ENCODE measurements around the gene ARHGAP8. TPM values are rescaled to one million over a fixed set of nuclear protein-coding genes. Genes with fewer than 3 reads are reported as not detected.

Gene ARHGAP8
- total and polyA plus RNA-seq, 10 of the 15 experiments (the other 5 are each of a cell fraction or from before 2014, with no cell fraction given), result 0.33 TPM; not detected in 9

- 69% methylated on average over 19 of the region's 19 CpGs for WGBS (ENCODE audit: insufficient coverage, insufficient replicate concordance, low lambda C conversion rate, missing lambda C conversion rate)
- no peaks in the 10 kb centered on the region for H3K4me1 ChIP-seq (ENCODE audit: control insufficient read depth, insufficient read depth, low read length)
- no peak overlapping the region for H3K4me3 ChIP-seq
- ChIA-PET RAD21 (ENCODE audit: unreplicated experiment) (interaction anchor here (1.2 kb wide), 1 partner anchor 32 kb away, joined by 3 read pairs; no protein-coding TSS in a partner anchor), SMC1A (ENCODE audit: uncharacterized antibody, unreplicated experiment) (no interaction called here), CTCF (interaction anchor here (1.0 to 1.2 kb wide), 2 partner anchors 32 to 46 kb away, joined by 3 to 8 read pairs; no protein-coding TSS in a partner anchor), POLR2A (no interaction called here)
- H2AFZ ChIP-seq (ENCODE audit: control insufficient read depth, low read depth, low read length), result no peak overlapping the region
- FAIRE-seq, result no peak
- H3K79me2 ChIP-seq (ENCODE audit: control insufficient read depth, insufficient read depth, low read length), result no peaks in the 10 kb centered on the region
- TF ChIP-seq ZNF217 (IDR thresholded peaks at IDR 0.05) (0 out of 2 replicates have a peak, but pooled peaks have one; percentile 46), EED (IDR thresholded peaks at IDR 0.05; ENCODE audit: low read depth) (no peak), CEBPB (IDR thresholded peaks at IDR 0.05; ENCODE audit: borderline replicate concordance in 1 of 2, low read depth in 2 of 2, low read length in 2 of 2) (no peak), RAD21 (IDR thresholded peaks at IDR 0.05; ENCODE audit: insufficient read depth, low read depth, low read length) (no peak)
- intact Hi-C loops (cut with micrococcal nuclease; ENCODE audit: unreplicated experiment) (no loop called here), in situ Hi-C loops (cut with MboI) (no loop called here)
- BruUV-seq (replicated peaks), result no TSS peak
- H3K27ac ChIP-seq (ENCODE audit: control insufficient read depth, insufficient read depth), result no peak overlapping the region
- H4K20me1 ChIP-seq (ENCODE audit: control insufficient read depth, insufficient read depth), result no peaks in the 10 kb centered on the region
- H3K9me3 ChIP-seq (replicated peaks; ENCODE audit: control insufficient read depth, insufficient read depth, low read length), result no peaks in the 10 kb centered on the region
- no peaks in the 10 kb centered on the region for H3K27me3 ChIP-seq (replicated peaks in 1 of 2; ENCODE audit: control insufficient read depth in 2 of 2, insufficient read depth in 2 of 2, low read length in 1 of 2)
- H3K4me2 ChIP-seq (ENCODE audit: control insufficient read depth, insufficient read depth), result no peak overlapping the region
- no peak for ATAC-seq
- no peak for DNase-seq (ENCODE audit: low read depth, low spot score)
- H3K36me3 ChIP-seq (ENCODE audit: control insufficient read depth in 2 of 2, insufficient read depth in 2 of 2, low read length in 1 of 2), result no peaks in the 10 kb centered on the region; a peak in 1 of 4 replicates
- no peak overlapping the region for H3K9ac ChIP-seq (ENCODE audit: control insufficient read depth, insufficient read depth, low read length)
Observed at GRCh38 chr22:44730490-44731356, 21.7 kb upstream of the ARHGAP8 start.

GRCh38 chr22:44731357-44731970 lies 20.9 kb upstream of the ARHGAP8 start:
- SMC1A ChIA-PET (ENCODE audit: uncharacterized antibody, unreplicated experiment), result no interaction called here
- no peak overlapping the region for H3K4me3 ChIP-seq
- CTCF ChIA-PET, result interaction anchor here (1.0 kb wide), 1 partner anchor 46 kb away, joined by 3 read pairs; no protein-coding TSS in a partner anchor
- no peaks in the 10 kb centered on the region for H4K20me1 ChIP-seq (ENCODE audit: control insufficient read depth, insufficient read depth)
- DNase-seq (ENCODE audit: low read depth, low spot score) (no peak), ATAC-seq (no peak), FAIRE-seq (no peak)
- BruUV-seq (replicated peaks), result TSS peak; percentile 32
- WGBS (ENCODE audit: insufficient coverage, insufficient replicate concordance, low lambda C conversion rate, missing lambda C conversion rate), result 37% methylated on average over 7 of the region's 7 CpGs
- no peak for TF ChIP-seq PML (IDR thresholded peaks at IDR 0.05; ENCODE audit: low read length)
- TF ChIP-seq ZNF217 (IDR thresholded peaks at IDR 0.05), result 0 out of 2 replicates have a peak, but pooled peaks have one; percentile 8
- H3K9ac ChIP-seq (ENCODE audit: control insufficient read depth, insufficient read depth, low read length), result no peak overlapping the region
- no peaks in the 10 kb centered on the region for H3K4me1 ChIP-seq (ENCODE audit: control insufficient read depth, insufficient read depth, low read length)
- no peaks in the 10 kb centered on the region for H3K79me2 ChIP-seq (ENCODE audit: control insufficient read depth, insufficient read depth, low read length)
- RAD21 ChIA-PET (ENCODE audit: unreplicated experiment), result interaction anchor here (1.2 kb wide), 1 partner anchor 32 kb away, joined by 3 read pairs; no protein-coding TSS in a partner anchor
- in situ Hi-C loops (cut with MboI), result no loop called here
- POLR2A ChIA-PET, result no interaction called here
- H2AFZ ChIP-seq (ENCODE audit: control insufficient read depth, low read depth, low read length), result no peak overlapping the region
- H3K27ac ChIP-seq (ENCODE audit: control insufficient read depth, insufficient read depth), result no peak overlapping the region
- no peaks in the 10 kb centered on the region for H3K9me3 ChIP-seq (replicated peaks; ENCODE audit: control insufficient read depth, insufficient read depth, low read length)
- H3K4me2 ChIP-seq (ENCODE audit: control insufficient read depth, insufficient read depth), result no peak overlapping the region
- intact Hi-C loops (cut with micrococcal nuclease; ENCODE audit: unreplicated experiment), result no loop called here
- H3K36me3 ChIP-seq (ENCODE audit: control insufficient read depth in 2 of 2, insufficient read depth in 2 of 2, low read length in 1 of 2), result no peaks in the 10 kb centered on the region; a peak in 1 of 4 replicates
- no peaks in the 10 kb centered on the region for H3K27me3 ChIP-seq (replicated peaks in 1 of 2; ENCODE audit: control insufficient read depth in 2 of 2, insufficient read depth in 2 of 2, low read length in 1 of 2)

Data from GM12878 (cell line).